ENCODE measurements around the gene CXCL12. TPM values are rescaled to one million over a fixed set of nuclear protein-coding genes. Genes with fewer than 3 reads are reported as not detected.

The CXCL12 gene
- total and polyA plus RNA-seq, 2 donors (not counting 3 experiments of a cell fraction or from before 2014, with no cell fraction given) = 0.35 to 1.4 TPM

DNA sequence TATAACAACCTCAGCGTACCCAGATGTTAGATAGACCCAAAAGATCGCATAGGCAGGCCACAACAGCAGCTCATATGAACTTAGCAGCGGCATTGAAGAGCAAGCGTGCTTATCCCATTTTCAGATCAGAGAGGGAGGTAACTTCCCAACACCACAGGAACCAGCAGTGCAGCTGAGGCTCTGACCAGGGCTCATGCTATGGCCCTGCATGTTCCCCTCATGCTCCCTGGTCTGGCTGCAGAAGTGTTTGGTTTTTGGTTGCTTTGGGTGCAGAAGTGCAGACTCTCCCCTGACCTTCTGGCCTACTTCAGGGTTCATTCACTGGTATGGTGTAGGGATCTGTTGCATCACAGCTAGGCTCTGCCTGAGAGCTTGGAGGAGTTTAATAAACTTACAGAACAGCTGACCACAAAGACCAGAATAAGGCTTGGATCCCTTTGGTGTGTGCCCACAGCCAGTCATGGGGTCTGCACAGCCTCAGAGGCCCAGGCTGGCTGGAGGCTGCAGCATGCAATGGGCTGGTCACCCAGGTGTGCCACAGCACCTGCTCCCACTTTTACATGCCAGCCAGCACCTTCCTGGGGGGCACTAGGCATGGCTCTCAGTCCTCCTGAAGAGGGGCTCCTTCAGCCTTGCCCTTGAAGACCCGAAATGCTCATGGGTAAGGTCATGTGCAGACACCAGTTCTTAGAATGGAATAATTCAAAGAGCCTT is 9.1 kb upstream of the CXCL12 start:
- TF ChIP-seq FOS (IDR thresholded peaks at IDR 0.05; ENCODE audit: borderline replicate concordance, insufficient read depth, low read length) = no peak
- no peak for TF ChIP-seq EZH2 (IDR thresholded peaks at IDR 0.05; ENCODE audit: borderline replicate concordance, low read depth, low read length, severe bottlenecking)
- TF ChIP-seq MYC (IDR thresholded peaks at IDR 0.05; ENCODE audit: low read depth, low read length) = no peak
- no peak for TF ChIP-seq JUN (IDR thresholded peaks at IDR 0.05; ENCODE audit: borderline replicate concordance, insufficient read depth, insufficient read length, low read depth)
- TF ChIP-seq POLR2A (IDR thresholded peaks at IDR 0.05; ENCODE audit: low read depth, low read length) = no peak
- TF ChIP-seq GATA2 (IDR thresholded peaks at IDR 0.05; ENCODE audit: insufficient read depth, insufficient read length, low read depth, low read length) = no peak
- TF ChIP-seq, protein P1, sequence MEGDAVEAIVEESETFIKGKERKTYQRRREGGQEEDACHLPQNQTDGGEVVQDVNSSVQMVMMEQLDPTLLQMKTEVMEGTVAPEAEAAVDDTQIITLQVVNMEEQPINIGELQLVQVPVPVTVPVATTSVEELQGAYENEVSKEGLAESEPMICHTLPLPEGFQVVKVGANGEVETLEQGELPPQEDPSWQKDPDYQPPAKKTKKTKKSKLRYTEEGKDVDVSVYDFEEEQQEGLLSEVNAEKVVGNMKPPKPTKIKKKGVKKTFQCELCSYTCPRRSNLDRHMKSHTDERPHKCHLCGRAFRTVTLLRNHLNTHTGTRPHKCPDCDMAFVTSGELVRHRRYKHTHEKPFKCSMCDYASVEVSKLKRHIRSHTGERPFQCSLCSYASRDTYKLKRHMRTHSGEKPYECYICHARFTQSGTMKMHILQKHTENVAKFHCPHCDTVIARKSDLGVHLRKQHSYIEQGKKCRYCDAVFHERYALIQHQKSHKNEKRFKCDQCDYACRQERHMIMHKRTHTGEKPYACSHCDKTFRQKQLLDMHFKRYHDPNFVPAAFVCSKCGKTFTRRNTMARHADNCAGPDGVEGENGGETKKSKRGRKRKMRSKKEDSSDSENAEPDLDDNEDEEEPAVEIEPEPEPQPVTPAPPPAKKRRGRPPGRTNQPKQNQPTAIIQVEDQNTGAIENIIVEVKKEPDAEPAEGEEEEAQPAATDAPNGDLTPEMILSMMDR (IDR thresholded peaks at IDR 0.05; ENCODE audit: extremely low read depth in 1 of 2, insufficient read depth in 1 of 2, low read depth in 1 of 2, low read length in 2 of 2) = no peak
- TF ChIP-seq POLR2AphosphoS5 (IDR thresholded peaks at IDR 0.05; ENCODE audit: insufficient read depth, low read depth, low read length) = no peak
- TF ChIP-seq, protein P2, sequence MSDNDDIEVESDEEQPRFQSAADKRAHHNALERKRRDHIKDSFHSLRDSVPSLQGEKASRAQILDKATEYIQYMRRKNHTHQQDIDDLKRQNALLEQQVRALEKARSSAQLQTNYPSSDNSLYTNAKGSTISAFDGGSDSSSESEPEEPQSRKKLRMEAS (IDR thresholded peaks at IDR 0.05; ENCODE audit: insufficient read depth, insufficient read length) = no peak
- Histone ChIP-seq H2AFZ (ENCODE audit: low read depth, low read length) (no peak overlapping the region), H3K4me1 (ENCODE audit: control insufficient read depth, extremely low read depth, insufficient read depth, low read length) (no peaks in the 10 kb centered on the region), H3K36me3 (ENCODE audit: control insufficient read depth in 2 of 2, extremely low read depth in 1 of 2, insufficient read depth in 2 of 2, low read length in 2 of 2) (no peaks in the 10 kb centered on the region), H3K27me3 (ENCODE audit: control insufficient read depth in 2 of 2, insufficient read depth in 2 of 2, low read length in 2 of 2) (no peaks in the 10 kb centered on the region), H3K4me3 (replicated peaks in 1 of 3; ENCODE audit: insufficient read depth in 1 of 3, low read depth in 1 of 3, low read length in 3 of 3) (no peak overlapping the region), H3K27ac (ENCODE audit: insufficient read depth, low read depth, low read length) (no peak overlapping the region), H3K9ac (replicated peaks; ENCODE audit: extremely low read depth, insufficient read depth, low read length) (no peak overlapping the region), H3K4me2 (ENCODE audit: insufficient read depth, low read length) (no peak overlapping the region), H3K9me1 (replicated peaks; ENCODE audit: control insufficient read depth, extremely low read depth, insufficient read depth, low read length) (no peaks in the 10 kb centered on the region), H4K20me1 (replicated peaks; ENCODE audit: control insufficient read depth, extremely low read depth, insufficient read depth, low read length) (peaks cover 2% of the 10 kb centered on the region), H3K79me2 (ENCODE audit: control insufficient read depth, insufficient read depth, low read length) (no peaks in the 10 kb centered on the region), H3K9me3 (replicated peaks; ENCODE audit: control insufficient read depth, insufficient read depth, low read length) (no peaks in the 10 kb centered on the region)
- dilution Hi-C loops (cut with MboI; ENCODE audit: extremely low pct_ligation_motif_present, low sequenced_read_pairs) (no loop called here), intact Hi-C loops (cut with micrococcal nuclease) (loop anchor here (10.0 kb wide), 1 partner anchor 331 kb away; no protein-coding TSS in a partner anchor)
- no peak for FAIRE-seq
- no peak for DNase-seq (ENCODE audit: low read depth, low spot score)
- ChIA-PET CTCF (interaction anchor here (0.8 kb wide), 1 partner anchor 7 kb away, joined by 3 read pairs; no protein-coding TSS in a partner anchor), POLR2A (no interaction called here)
- BruUV-seq (replicated peaks) = no TSS peak

Data from endothelial cell of umbilical vein (primary cell).